Thymus (tissue), 11 donors: ENCODE data around the gene TMEM43. TPM values are rescaled to one million over a fixed set of nuclear protein-coding genes. Genes with fewer than 3 reads are reported as not detected.

ENCODE experiments used
- DNase-seq, 9 donors: peaks; one replicate each; pipeline ENCODE4 v3.0.0-alpha.2; 2013; ENCODE audit warnings: low spot score in 9 of 9, low read depth in 6 of 9, missing footprints in 1 of 9
- H3K27ac ChIP-seq, 2 donors: one replicate each; pipeline ENCODE4 v1.5.1; 2013; ENCODE audit warnings: control low read depth in 1 of 2, low read depth in 1 of 2, low read length in 1 of 2, mild to moderate bottlenecking in 1 of 2, moderate library complexity in 1 of 2
- H3K27me3 ChIP-seq, 2 donors: one replicate each; pipeline ENCODE4 v1.5.1; 2013; ENCODE audit warnings: low read length in 1 of 2; ENCODE audit not compliant: control insufficient read depth in 2 of 2, insufficient read depth in 1 of 2
- H3K36me3 ChIP-seq, 2 donors: one replicate each; pipeline ENCODE4 v1.5.1; 2013; ENCODE audit warnings: low read length in 1 of 2, mild to moderate bottlenecking in 1 of 2, moderate library complexity in 1 of 2; ENCODE audit not compliant: control insufficient read depth in 2 of 2, insufficient read depth in 2 of 2
- H3K4me1 ChIP-seq, 2 donors: one replicate each; pipeline ENCODE4 v1.5.1; 2013; ENCODE audit warnings: low read length in 2 of 2; ENCODE audit not compliant: control insufficient read depth in 2 of 2, insufficient read depth in 2 of 2
- H3K4me3 ChIP-seq, 2 donors: one replicate each; pipeline ENCODE4 v1.5.1; 2013; ENCODE audit warnings: low read length in 2 of 2, control low read depth in 1 of 2, mild to moderate bottlenecking in 1 of 2
- H3K9me3 ChIP-seq, 2 donors: one replicate each; pipeline ENCODE4 v1.5.1; 2013; ENCODE audit warnings: low read length in 1 of 2, mild to moderate bottlenecking in 1 of 2; ENCODE audit not compliant: control insufficient read depth in 2 of 2, insufficient read depth in 1 of 2
- WGBS: extraction: QIAGEN DNeasy Blood & Tissue Kit; methylation state at CpG from one replicate; pipeline ENCODE4 v1.1.7; 2013; 5-methylcytosine and 5-hydroxymethylcytosine counted together
- polyA plus RNA-seq: library from polyadenylated mRNA; stranded (reverse); fragments of 200-250 nt; gene quantifications from one replicate; pipeline ENCODE4 v1.2.3, GENCODE V29; 2013
- total RNA-seq: library from RNA; stranded (reverse); fragments of 120-200 nt; gene quantifications from one replicate; pipeline ENCODE4 v1.2.4, GENCODE V29; 2013
- donor health status: healthy.

The TMEM43 gene
- total and polyA plus RNA-seq, 2 donors = 29.9 to 50.4 TPM

- 92% methylated on average over 4 of the region's 4 CpGs for WGBS
- Histone ChIP-seq H3K4me1 (peaks cover 0 to 23% of the 10 kb centered on the region in 2 donors), H3K4me3 (no peak overlapping the region), H3K27ac (no peak overlapping the region), H3K36me3 (peaks cover 39 to 52% of the 10 kb centered on the region in 2 donors), H3K9me3 (no peaks in the 10 kb centered on the region), H3K27me3 (no peaks in the 10 kb centered on the region)
- DNase-seq = no peak
Measured at GRCh38 chr3:14152963-14153355, 28.1 kb downstream of the TMEM43 start.

GRCh38 chr3:14153663-14154062 lies 28.8 kb downstream of the TMEM43 start:
- no peak overlapping the region for H3K4me3 ChIP-seq
- H3K27ac ChIP-seq = no peak overlapping the region
- H3K4me1 ChIP-seq = peaks cover 0 to 23% of the 10 kb centered on the region in 2 donors
- H3K36me3 ChIP-seq = peaks cover 41 to 53% of the 10 kb centered on the region in 2 donors
- no peak for DNase-seq
- no peaks in the 10 kb centered on the region for H3K9me3 ChIP-seq
- WGBS = 97% methylated on average over 6 of the region's 6 CpGs
- no peaks in the 10 kb centered on the region for H3K27me3 ChIP-seq

DNA sequence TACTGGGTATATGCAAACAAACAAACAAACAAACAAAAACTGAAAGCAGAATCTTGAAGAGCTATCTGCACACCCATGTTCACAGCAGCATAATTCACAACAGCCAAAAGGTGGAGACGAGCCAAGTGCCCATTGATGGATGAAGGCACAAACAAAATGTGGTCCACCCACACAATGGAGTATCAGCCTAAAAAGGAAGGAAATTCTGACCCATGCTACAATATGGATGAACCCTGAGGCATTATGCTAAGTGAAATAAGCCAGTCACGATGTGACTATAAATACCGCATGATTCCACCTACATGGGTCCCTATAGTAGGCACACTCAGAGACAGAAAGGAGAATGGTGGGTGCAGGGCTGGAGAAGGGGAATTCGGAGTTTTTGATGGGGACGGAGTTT lies 29.4 kb downstream of the TMEM43 start:
- Histone ChIP-seq H3K4me3 (no peak overlapping the region), H3K27me3 (no peaks in the 10 kb centered on the region), H3K4me1 (peaks cover 0 to 23% of the 10 kb centered on the region in 2 donors), H3K27ac (no peak overlapping the region), H3K9me3 (no peaks in the 10 kb centered on the region), H3K36me3 (peaks cover 46 to 58% of the 10 kb centered on the region in 2 donors)
- 99% methylated on average over 5 of the region's 5 CpGs for WGBS
- DNase-seq = no peak

DNA sequence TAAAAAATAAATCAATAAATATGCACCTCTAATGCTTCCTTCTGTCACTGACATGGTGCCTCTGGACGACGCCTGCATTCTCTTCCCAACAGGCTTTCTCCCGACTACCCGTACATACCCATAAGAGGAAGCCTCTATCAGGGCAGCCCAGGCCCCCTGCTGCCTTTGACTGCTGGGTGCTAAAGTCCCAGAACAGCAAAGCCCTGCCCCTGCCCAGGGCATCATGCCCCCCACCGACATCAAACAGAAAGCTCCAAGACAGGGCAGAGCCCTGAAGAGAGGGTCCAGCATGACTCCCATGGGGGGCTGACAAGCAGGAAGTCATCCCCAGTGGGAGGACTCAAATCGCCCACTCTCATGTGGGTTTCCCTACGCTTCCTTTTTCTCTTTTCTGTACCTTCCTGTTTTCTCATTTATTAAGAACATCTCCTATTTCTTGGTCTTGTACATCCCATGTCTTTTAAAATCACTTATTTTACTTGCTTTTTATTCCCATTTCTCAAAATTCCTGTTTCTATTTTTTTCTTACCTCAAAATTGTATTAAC lies 30.1 kb downstream of the TMEM43 start:
- H3K4me1 ChIP-seq = peaks cover 0 to 23% of the 10 kb centered on the region in 2 donors
- WGBS = 92% methylated on average over 7 of the region's 7 CpGs

DNA sequence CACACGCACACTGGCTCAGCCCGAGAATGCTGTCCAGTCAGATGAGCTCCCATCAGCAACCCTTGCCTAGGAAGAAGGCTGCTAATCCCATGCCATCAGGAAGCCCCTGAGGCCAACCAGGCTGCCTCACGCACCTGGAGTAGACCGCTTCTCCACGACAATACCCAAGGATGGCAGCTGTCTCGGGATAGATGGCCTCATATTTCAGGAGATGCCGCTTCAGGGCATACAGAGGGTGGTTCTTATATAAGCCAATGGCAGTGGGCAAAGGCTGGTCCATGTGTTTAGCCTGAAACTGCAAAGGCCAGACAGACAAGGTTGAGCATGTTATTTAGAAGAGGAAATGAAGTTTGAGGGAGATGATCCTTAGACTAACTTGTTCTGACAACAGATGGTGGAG lies 31.3 kb downstream of the TMEM43 start:
- H3K4me1 ChIP-seq = peaks cover 0 to 23% of the 10 kb centered on the region in 2 donors
- no peak overlapping the region for H3K27ac ChIP-seq
- H3K36me3 ChIP-seq = peaks cover 48 to 76% of the 10 kb centered on the region in 2 donors
- no peaks in the 10 kb centered on the region for H3K27me3 ChIP-seq
- no peaks in the 10 kb centered on the region for H3K9me3 ChIP-seq
- whole genome bisulfite sequencing = 95% methylated on average over 7 of the region's 7 CpGs
- DNase-seq = no peak
- H3K4me3 ChIP-seq = no peak overlapping the region

More for the DNA sequence above, 30.1 kb downstream of the TMEM43 start:
- DNase-seq = no peak
- no peaks in the 10 kb centered on the region for H3K27me3 ChIP-seq
- H3K36me3 ChIP-seq = peaks cover 48 to 64% of the 10 kb centered on the region in 2 donors
- no peaks in the 10 kb centered on the region for H3K9me3 ChIP-seq
- H3K4me3 ChIP-seq = no peak overlapping the region
- H3K27ac ChIP-seq = no peak overlapping the region

DNA sequence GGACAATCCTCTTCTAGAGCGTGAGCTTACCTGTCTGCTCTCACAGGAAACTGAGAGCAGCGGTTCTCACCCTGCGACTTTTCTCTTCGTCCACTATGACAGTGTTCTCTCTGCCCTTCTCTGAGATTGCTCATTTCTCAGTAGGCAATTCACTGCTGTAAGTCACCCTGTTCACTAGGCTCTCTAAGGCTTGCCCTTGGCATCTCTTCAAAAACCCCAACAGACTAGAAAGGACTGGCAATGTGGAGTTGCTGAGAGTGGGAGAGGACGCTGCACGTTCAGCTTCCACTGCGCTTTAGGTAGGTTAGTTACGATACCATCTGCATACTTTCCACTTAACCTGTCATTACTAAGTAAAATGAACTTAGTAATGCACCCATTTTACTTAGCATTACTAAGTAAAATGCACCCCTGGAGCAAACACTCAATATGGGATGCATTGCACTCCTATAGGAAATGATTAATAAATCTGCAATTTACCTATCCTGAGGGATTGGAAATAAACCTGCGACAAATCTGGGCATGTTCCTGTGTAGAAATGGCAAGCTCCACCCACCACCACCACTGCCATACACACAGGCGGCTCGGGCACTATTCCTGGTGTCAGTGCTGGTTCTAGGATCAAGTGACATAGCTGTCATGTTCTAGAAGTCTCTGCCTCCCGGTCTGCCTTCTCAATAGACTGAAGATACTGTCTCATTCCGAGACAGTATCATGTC lies 32.1 kb downstream of the TMEM43 start:
- peaks cover 48 to 77% of the 10 kb centered on the region in 2 donors for H3K36me3 ChIP-seq
- WGBS = 87% methylated on average over 13 of the region's 13 CpGs
- peaks cover 0 to 23% of the 10 kb centered on the region in 2 donors for H3K4me1 ChIP-seq
- H3K4me3 ChIP-seq = no peak overlapping the region
- no peak for DNase-seq
- no peaks in the 10 kb centered on the region for H3K27me3 ChIP-seq
- peaks cover 0 to 2% of the 10 kb centered on the region in 2 donors for H3K9me3 ChIP-seq
- H3K27ac ChIP-seq = no peak overlapping the region

DNA sequence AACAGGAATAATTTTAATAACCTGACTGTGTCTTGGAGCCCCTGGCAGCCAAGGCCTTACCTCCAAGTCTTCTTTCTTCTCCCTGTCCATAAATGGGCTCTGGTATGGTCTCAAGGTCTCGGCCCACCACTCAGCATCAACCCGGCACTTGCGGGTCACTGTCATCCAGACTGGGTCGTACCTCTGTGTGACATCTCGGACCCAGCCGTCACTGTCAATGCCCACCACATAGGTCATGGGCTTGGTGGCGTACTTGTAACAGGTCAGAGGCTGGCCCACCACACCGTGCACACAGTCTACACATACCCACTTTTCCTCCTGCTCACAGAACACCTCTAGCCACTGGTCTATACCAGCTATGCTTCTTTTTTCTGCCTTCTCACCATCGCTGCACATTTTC lies 33.1 kb downstream of the TMEM43 start:
- H3K36me3 ChIP-seq = peaks cover 50 to 78% of the 10 kb centered on the region in 2 donors
- H3K27ac ChIP-seq = no peak overlapping the region
- H3K4me1 ChIP-seq = peaks cover 0 to 15% of the 10 kb centered on the region in 2 donors
- no peak overlapping the region for H3K4me3 ChIP-seq
- peaks cover 0 to 2% of the 10 kb centered on the region in 2 donors for H3K9me3 ChIP-seq
- no peaks in the 10 kb centered on the region for H3K27me3 ChIP-seq
- over 99% methylated on average over 9 of the region's 9 CpGs for WGBS
- DNase-seq = no peak

DNA sequence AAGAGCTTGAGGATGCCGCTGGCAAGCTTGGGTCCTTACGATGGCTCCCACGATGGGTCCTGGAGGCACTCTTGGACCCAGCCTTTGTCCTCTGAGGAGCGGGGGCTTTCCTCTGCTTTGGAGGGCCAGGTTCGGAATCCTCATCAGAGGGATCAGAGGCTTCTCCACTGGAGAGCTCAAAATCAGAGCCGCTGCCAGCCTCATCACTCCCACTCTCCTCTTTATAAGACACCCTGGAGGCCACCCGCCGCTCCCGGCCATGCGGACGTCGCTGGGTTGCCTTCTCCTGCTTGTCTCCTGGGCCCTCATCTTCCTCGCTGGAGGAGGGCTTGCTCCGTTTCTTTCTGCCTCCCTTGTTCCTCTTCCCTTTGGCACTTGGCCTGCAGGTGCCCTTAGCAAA lies 33.5 kb downstream of the TMEM43 start:
- WGBS = 94% methylated on average over 14 of the region's 14 CpGs
- no peak overlapping the region for H3K27ac ChIP-seq

DNA sequence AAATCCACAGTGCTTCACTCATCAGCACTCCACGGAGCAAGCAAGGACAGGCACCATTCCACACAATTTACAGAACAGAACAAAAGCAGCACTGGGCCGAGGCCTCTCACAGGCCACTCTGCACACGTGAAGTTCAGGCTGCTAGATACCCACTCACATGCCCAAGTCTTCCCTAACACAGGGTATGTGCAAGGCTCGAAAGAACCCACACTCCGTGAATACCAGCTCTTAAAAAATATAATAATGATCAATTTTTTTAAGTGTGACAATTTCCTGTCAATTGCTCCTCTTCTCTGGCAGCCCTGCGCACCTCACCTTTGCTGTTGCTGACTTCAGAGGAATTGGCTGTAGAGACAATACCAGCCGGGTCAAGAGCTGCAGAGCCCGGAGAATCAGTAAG lies 34.6 kb downstream of the TMEM43 start:
- WGBS = 99% methylated on average over 8 of the region's 8 CpGs
- H3K36me3 ChIP-seq = peaks cover 52 to 77% of the 10 kb centered on the region in 2 donors
- DNase-seq = no peak

More for the DNA sequence above, 33.5 kb downstream of the TMEM43 start:
- peaks cover 49 to 79% of the 10 kb centered on the region in 2 donors for H3K36me3 ChIP-seq
- H3K27me3 ChIP-seq = no peaks in the 10 kb centered on the region
- peaks cover 0 to 15% of the 10 kb centered on the region in 2 donors for H3K4me1 ChIP-seq
- peaks cover 0 to 2% of the 10 kb centered on the region in 2 donors for H3K9me3 ChIP-seq
- DNase-seq = no peak
- H3K4me3 ChIP-seq = no peak overlapping the region

More for the DNA sequence above, 34.6 kb downstream of the TMEM43 start:
- no peak overlapping the region for H3K4me3 ChIP-seq
- H3K27me3 ChIP-seq = no peaks in the 10 kb centered on the region
- peaks cover 0 to 2% of the 10 kb centered on the region in 2 donors for H3K9me3 ChIP-seq
- H3K4me1 ChIP-seq = peaks cover 0 to 13% of the 10 kb centered on the region in 2 donors
- H3K27ac ChIP-seq = no peak overlapping the region
